GM12878 (cell line): ENCODE measurements around the gene IPO8. TPM values are rescaled to one million over a fixed set of nuclear protein-coding genes. Genes with fewer than 3 reads are reported as not detected.

Experiments used
- ATAC-seq: fragments of 200-7000 bp; cut with Tn5 transposase; 3 replicates; pipeline ENCODE4 v1.9.1; 2020; ENCODE audit warnings: mild to moderate bottlenecking, moderate library complexity
- Bru-seq: library from RNA; stranded (reverse); fragments of 400-500 nt; gene quantifications from one replicate; lab custom pipeline; 2021; lab: Mats Ljungman, UMichigan
- BruChase-seq, 2 experiments: library from RNA; stranded (reverse); fragments of 400-500 nt; gene quantifications; one replicate each; lab custom pipeline; 2021; lab: Mats Ljungman, UMichigan
- BruUV-seq: library from RNA; stranded (reverse); fragments of 400-500 nt; replicated peaks from 2 replicates; lab custom pipeline; 2021; lab: Mats Ljungman, UMichigan
- CTCF ChIA-PET: fragments of 300-600 bp; sonication (Branson Sonifier 250); formaldehyde crosslinking; extraction: SDS; loops from one replicate; lab custom pipeline; 2021; ENCODE audit warnings: inconsistent platforms; lab: Yijun Ruan, JAX
- POLR2A ChIA-PET: fragments of 350-600 bp; formaldehyde crosslinking; extraction: SDS; loops from one replicate; lab custom pipeline; 2021; ENCODE audit warnings: inconsistent platforms; lab: Charles Lee
- RAD21 ChIA-PET: fragments of 300-600 bp; sonication (Branson Sonifier 250); formaldehyde crosslinking; loops from one replicate; lab custom pipeline; 2023; ENCODE audit warnings: antibody characterized with exemption; ENCODE audit not compliant: unreplicated experiment; lab: Charles Lee
- SMC1A ChIA-PET: fragments of 300-600 bp; sonication (Branson Sonifier 250); formaldehyde crosslinking; loops from one replicate; lab custom pipeline; 2023; ENCODE audit not compliant: unreplicated experiment, uncharacterized antibody; lab: Charles Lee
- DNase-seq: peaks from one replicate; pipeline ENCODE4 v3.0.0-alpha.2; 2011; ENCODE audit warnings: low read depth, low spot score
- FAIRE-seq: peaks from 3 replicates; lab custom pipeline; 2011; peaks lifted over from hg19 to GRCh38; lab: Jason Lieb, UNC
- H2AFZ ChIP-seq: 2 replicates; pipeline ENCODE4 v1.6.0; 2011; ENCODE audit warnings: low read depth, low read length, control low read depth; ENCODE audit not compliant: control insufficient read depth
- H3K27ac ChIP-seq: 2 replicates; pipeline ENCODE4 v1.5.1; 2011; ENCODE audit warnings: control low read depth; ENCODE audit not compliant: control insufficient read depth, insufficient read depth
- H3K27me3 ChIP-seq, 2 experiments: replicated peaks in 1 of 2; 2 replicates each; pipeline versions ENCODE4 v1.6.0 to v1.6.1; 2011; ENCODE audit warnings: low read length in 1 of 2; ENCODE audit not compliant: control insufficient read depth in 2 of 2, insufficient read depth in 2 of 2
- H3K36me3 ChIP-seq, 2 experiments: 2 replicates each; pipeline ENCODE4 v1.5.1; 2011; ENCODE audit warnings: low read length in 1 of 2; ENCODE audit not compliant: control insufficient read depth in 2 of 2, insufficient read depth in 2 of 2
- H3K4me1 ChIP-seq: 2 replicates; pipeline ENCODE4 v1.6.1; 2011; ENCODE audit warnings: mild to moderate bottlenecking, low read length, moderate library complexity, mixed read lengths; ENCODE audit not compliant: control insufficient read depth, insufficient read depth
- H3K4me2 ChIP-seq: 2 replicates; pipeline ENCODE4 v1.6.0; 2011; ENCODE audit warnings: control low read depth; ENCODE audit not compliant: control insufficient read depth, insufficient read depth
- H3K4me3 ChIP-seq: fragments of 200-600 bp; sonication (generic); 2 replicates; pipeline ENCODE4 v1.5.1; 2016
- H3K79me2 ChIP-seq: 2 replicates; pipeline ENCODE4 v1.6.0; 2011; ENCODE audit warnings: low read length; ENCODE audit not compliant: control insufficient read depth, insufficient read depth
- H3K9ac ChIP-seq: 2 replicates; pipeline ENCODE4 v1.8.0; 2011; ENCODE audit warnings: low read length, control low read depth, mixed read lengths; ENCODE audit not compliant: control insufficient read depth, insufficient read depth
- H3K9me3 ChIP-seq: replicated peaks from 3 replicates; pipeline ENCODE4 v1.5.1; 2011; ENCODE audit warnings: mild to moderate bottlenecking, low read length; ENCODE audit not compliant: control insufficient read depth, insufficient read depth
- H4K20me1 ChIP-seq: 2 replicates; pipeline ENCODE4 v1.6.0; 2011; ENCODE audit not compliant: control insufficient read depth, insufficient read depth
- ATF7 ChIP-seq: fragments of 450-650 bp; IDR thresholded peaks from 2 replicates; pipeline ENCODE4 v1.6.1; 2016; ENCODE audit warnings: low read depth, mild to moderate bottlenecking
- CBFB ChIP-seq: IDR thresholded peaks from 2 replicates; pipeline ENCODE4 v1.6.1; 2016; ENCODE audit warnings: antibody characterized with exemption, low read depth
- EED ChIP-seq: sonication (generic); IDR thresholded peaks from 2 replicates; pipeline ENCODE4 v1.6.1; 2016; ENCODE audit warnings: antibody characterized with exemption, low read depth
- MEF2A ChIP-seq: IDR thresholded peaks from 2 replicates; pipeline ENCODE4 v1.6.1; 2011; ENCODE audit warnings: low read depth, mild to moderate bottlenecking, low read length, moderate library complexity; ENCODE audit not compliant: insufficient read depth
- NFXL1 ChIP-seq: fragments of 450-650 bp; IDR thresholded peaks from 2 replicates; pipeline ENCODE4 v1.6.1; 2017; ENCODE audit warnings: antibody characterized with exemption, mild to moderate bottlenecking, borderline replicate concordance
- POLR2AphosphoS2 ChIP-seq: IDR thresholded peaks from 2 replicates; pipeline ENCODE4 v1.6.1; 2011; ENCODE audit warnings: low read depth, mild to moderate bottlenecking, low read length, improper control_type of control experiment, moderate library complexity
- SREBF2 ChIP-seq: IDR thresholded peaks from 2 replicates; pipeline ENCODE4 v1.6.1; 2012; ENCODE audit warnings: mild to moderate bottlenecking, low read length
- SRF ChIP-seq, 2 experiments: IDR thresholded peaks; 2 replicates each; pipeline ENCODE4 v1.6.1; 2011; ENCODE audit warnings: low read depth in 2 of 2, low read length in 2 of 2, mild to moderate bottlenecking in 1 of 2, moderate library complexity in 1 of 2
- STAT3 ChIP-seq: IDR thresholded peaks from 2 replicates; pipeline ENCODE4 v1.6.1; 2011; ENCODE audit warnings: low read depth, low read length, improper control_type of control experiment
- YY1 ChIP-seq: IDR thresholded peaks from 2 replicates; pipeline ENCODE4 v1.6.1; 2011; ENCODE audit warnings: low read depth, mild to moderate bottlenecking, low read length
- WGBS: methylation state at CpG from one replicate; pipeline ENCODE4 v1.1.6; 2016; ENCODE audit warnings: low lambda C conversion rate; ENCODE audit not compliant: insufficient replicate concordance, insufficient coverage; ENCODE audit errors: missing lambda C conversion rate; 5-methylcytosine and 5-hydroxymethylcytosine counted together
- in situ Hi-C: fragments of 300-500 bp; cut with MboI; formaldehyde crosslinking; loops from 9 replicates; pipeline ENCODE4 v1.14.3; 2018; ENCODE audit warnings: mixed read lengths
- intact Hi-C: fragments of 100-400 bp; cut with micrococcal nuclease; formaldehyde crosslinking; loops from one replicate; pipeline ENCODE4 v1.14.2; 2022; ENCODE audit not compliant: unreplicated experiment
- long read RNA-seq, 2 experiments: library from polyadenylated mRNA; unstranded; transcript quantifications; one replicate each; pipeline ENCODE4 v2.0.0, GENCODE V29; 2019 to 2020
- polyA minus RNA-seq, 3 experiments: library from RNA; depleted of rRNA, polyadenylated mRNA; stranded (reverse); fragments of >200 nt; gene quantifications; 2 replicates each; pipeline ENCODE4 v1.2.3, GENCODE V29; 2011
- polyA plus RNA-seq, 11 experiments: library from polyadenylated mRNA; depleted of rRNA in 4 of 11; unstranded in 6 of 11; stranded (reverse) in 5 of 11; fragments of >200 nt; fragmentation: Nextera tagmentation in 4 of 11; fragmentation: Illumina TruSeq in 1 of 11; extraction: Ambion mirVana in 4 of 11; extraction: Trizol in 1 of 11; gene quantifications; 1 replicate in 1 of 11; 2 replicates in 10 of 11; pipeline versions ENCODE4 v1.2.1 to v1.2.3, GENCODE V29; 2011 to 2016; ENCODE audit warnings: inconsistent platforms in 2 of 11, missing spikeins in 2 of 11, low read depth in 1 of 11
- total RNA-seq, 4 experiments: library from RNA; depleted of rRNA in 3 of 4; stranded (reverse); fragments of >200 nt in 3 of 4; fragmentation: Illumina TruSeq in 1 of 4; extraction: Trizol in 1 of 4; gene quantifications; 2 replicates each; pipeline versions ENCODE4 v1.2.1 to v1.2.3, GENCODE V29; 2013 to 2021
- TF ChIP-seq, protein P1 (sequence below): IDR thresholded peaks from 2 replicates; pipeline ENCODE4 v1.6.1; 2012; ENCODE audit warnings: low read depth, low read length, improper control_type of control experiment
- TF ChIP-seq, protein P2 (sequence below), 3 experiments: IDR thresholded peaks in 2 of 3; conservative IDR thresholded peaks in 1 of 3; 2 replicates each; pipeline ENCODE4 v1.5.1; 2011; ENCODE audit warnings: low read depth in 3 of 3, low read length in 3 of 3, mild to moderate bottlenecking in 3 of 3, control low read depth in 2 of 3, moderate library complexity in 2 of 3, inconsistent platforms in 1 of 3, mixed read lengths in 1 of 3; ENCODE audit not compliant: control insufficient read depth in 2 of 3, insufficient read depth in 1 of 3; ENCODE audit errors: extremely low read depth in 1 of 3

IPO8 gene
- total RNA-seq (2013; cell fraction: nucleolus; rRNA removed) = 52.7 and 64.5 TPM in 2 replicates
- total RNA-seq (2014; rRNA removed) (16.0 and 16.2 TPM in 2 replicates), total RNA-seq (2014; rRNA removed; fragmentation: Illumina TruSeq; extraction: Trizol) (31.3 and 33.1 TPM in 2 replicates), total RNA-seq (2021) (38.5 and 42.2 TPM in 2 replicates), polyA plus RNA-seq (2011; rRNA removed) (13.8 and 20.9 TPM in 2 replicates), polyA plus RNA-seq (2014; fragmentation: Illumina TruSeq; extraction: Trizol) (29.8 and 34.9 TPM in 2 replicates), polyA plus RNA-seq (2014; fragmentation: Nextera tagmentation; extraction: Ambion mirVana) (10 to 100 TPM in 1 of 2 experiments, 1 to 10 TPM in 1; 6.9 to 10.2 TPM), polyA plus RNA-seq (2014; rRNA removed) (16.9 and 19.8 TPM in 2 replicates), polyA plus RNA-seq (2016; fragmentation: Nextera tagmentation; extraction: Ambion mirVana) (10 to 100 TPM; 13.5 to 14.2 TPM), polyA minus RNA-seq (2011; rRNA and poly(A)+ RNA removed) (22.0 and 52.3 TPM in 2 replicates), Bru-seq, nascent RNA (percentile 76 among the genes with signal in this experiment), BruChase-seq, experiment 1, labeled RNA remaining after a 6-hour chase (percentile 81 among the genes with signal in this experiment), BruChase-seq, experiment 2, labeled RNA remaining after a 2-hour chase (percentile 82 among the genes with signal in this experiment)
- 12.5 TPM for polyA plus RNA-seq (2011; ENCODE audit: low read depth)
- polyA plus RNA-seq (2011; cell fraction: cytosol; rRNA removed) = 7.8 and 11.4 TPM in 2 replicates
- 11.8 and 14.0 TPM in 2 replicates for polyA plus RNA-seq (2011; cell fraction: nucleus; rRNA removed)
- 16.1 and 18.8 TPM in 2 replicates for polyA plus RNA-seq (2012)
- 12.2 and 17.5 TPM in 2 replicates for polyA minus RNA-seq (2011; cell fraction: cytosol; rRNA and poly(A)+ RNA removed)
- polyA minus RNA-seq (2011; cell fraction: nucleus; rRNA and poly(A)+ RNA removed) = 17.8 and 29.1 TPM in 2 replicates
- long read RNA-seq, experiment 1, full-length matches to known transcripts = 1 of 4 reads
- long read RNA-seq, experiment 1, partial matches to known transcripts = 2 of 4 reads
- long read RNA-seq, experiment 1, other reads (novel, unspliced or antisense) = 1 of 4 reads
- long read RNA-seq, experiment 2, full-length matches to known transcripts = 1 of 16 reads
- long read RNA-seq, experiment 2, partial matches to known transcripts = 14 of 16 reads
- long read RNA-seq, experiment 2, other reads (novel, unspliced or antisense) = 1 of 16 reads

- TSS peak; percentile 83 for BruUV-seq
- peaks cover 29% of the 10 kb centered on the region for H3K79me2 ChIP-seq
- H3K4me2 ChIP-seq = peak within 1 kb of the TSS; percentile 48
- H4K20me1 ChIP-seq = no peaks in the 10 kb centered on the region
- ATAC-seq = peak; percentile 85
- peak within 1 kb of the TSS; percentile 83 for H3K4me3 ChIP-seq
- intact Hi-C loops = loop anchor here (2.0 kb wide), 1 partner anchor 59 kb away; the partner anchor contains the start of gene CAPRIN2
- FAIRE-seq = peak; percentile 80
- peak within 1 kb of the TSS; percentile 72 for H3K9ac ChIP-seq
- WGBS = 1% methylated on average over 71 of the region's 71 CpGs
- ChIA-PET CTCF (interaction anchor here (0.6 to 1.8 kb wide), 15 partner anchors 8 to 1325 kb away, joined by 3 to 7 read pairs (median 4); no protein-coding TSS in a partner anchor), POLR2A (interaction anchor here (1.0 to 1.4 kb wide), 3 partner anchors 11 to 59 kb away, joined by 3 read pairs; no protein-coding TSS in a partner anchor), SMC1A (interaction anchor here (1.1 to 2.2 kb wide), 3 partner anchors 11 to 59 kb away, joined by 4 to 7 read pairs (median 5); no protein-coding TSS in a partner anchor), RAD21 (interaction anchor here (0.7 to 1.3 kb wide), 4 partner anchors 58 to 1315 kb away, joined by 3 to 8 read pairs (median 3); partner anchors contain the start of gene ERGIC2)
- H3K9me3 ChIP-seq = no peaks in the 10 kb centered on the region
- H3K36me3 ChIP-seq = no peaks in the 10 kb centered on the region
- no peaks in the 10 kb centered on the region for H3K27me3 ChIP-seq
- peaks cover 8% of the 10 kb centered on the region for H3K4me1 ChIP-seq
- H3K27ac ChIP-seq = peak within 1 kb of the TSS; percentile 70
- H2AFZ ChIP-seq = peak within 1 kb of the TSS; percentile 87
- in situ Hi-C loops = no loop called here
- DNase-seq = peak; percentile 35
- no peak for TF ChIP-seq SREBF2
- peak in 1 of 2 experiments; percentile 36; a peak in 1 of 4 replicates for TF ChIP-seq SRF (IDR thresholded peaks at IDR 0.05; ENCODE audit: low read depth in 2 of 2, low read length in 2 of 2)
- no peak for TF ChIP-seq STAT3
- peak; percentile 100 for TF ChIP-seq YY1
- peak; percentile 39; the same call in 1 of the 2 replicates for TF ChIP-seq ATF7
- TF ChIP-seq, protein P1, sequence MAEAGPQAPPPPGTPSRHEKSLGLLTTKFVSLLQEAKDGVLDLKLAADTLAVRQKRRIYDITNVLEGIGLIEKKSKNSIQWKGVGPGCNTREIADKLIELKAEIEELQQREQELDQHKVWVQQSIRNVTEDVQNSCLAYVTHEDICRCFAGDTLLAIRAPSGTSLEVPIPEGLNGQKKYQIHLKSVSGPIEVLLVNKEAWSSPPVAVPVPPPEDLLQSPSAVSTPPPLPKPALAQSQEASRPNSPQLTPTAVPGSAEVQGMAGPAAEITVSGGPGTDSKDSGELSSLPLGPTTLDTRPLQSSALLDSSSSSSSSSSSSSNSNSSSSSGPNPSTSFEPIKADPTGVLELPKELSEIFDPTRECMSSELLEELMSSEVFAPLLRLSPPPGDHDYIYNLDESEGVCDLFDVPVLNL = peak; percentile 54; the same call in 1 of the 2 replicates
- TF ChIP-seq CBFB = peak; percentile 54; the same call in 1 of the 2 replicates
- TF ChIP-seq NFXL1 = no peak
- peak; percentile 45 for TF ChIP-seq EED
- no peak; the same call in 1 of the 2 replicates for TF ChIP-seq POLR2AphosphoS2
- no peak for TF ChIP-seq MEF2A
- TF ChIP-seq, protein P2, sequence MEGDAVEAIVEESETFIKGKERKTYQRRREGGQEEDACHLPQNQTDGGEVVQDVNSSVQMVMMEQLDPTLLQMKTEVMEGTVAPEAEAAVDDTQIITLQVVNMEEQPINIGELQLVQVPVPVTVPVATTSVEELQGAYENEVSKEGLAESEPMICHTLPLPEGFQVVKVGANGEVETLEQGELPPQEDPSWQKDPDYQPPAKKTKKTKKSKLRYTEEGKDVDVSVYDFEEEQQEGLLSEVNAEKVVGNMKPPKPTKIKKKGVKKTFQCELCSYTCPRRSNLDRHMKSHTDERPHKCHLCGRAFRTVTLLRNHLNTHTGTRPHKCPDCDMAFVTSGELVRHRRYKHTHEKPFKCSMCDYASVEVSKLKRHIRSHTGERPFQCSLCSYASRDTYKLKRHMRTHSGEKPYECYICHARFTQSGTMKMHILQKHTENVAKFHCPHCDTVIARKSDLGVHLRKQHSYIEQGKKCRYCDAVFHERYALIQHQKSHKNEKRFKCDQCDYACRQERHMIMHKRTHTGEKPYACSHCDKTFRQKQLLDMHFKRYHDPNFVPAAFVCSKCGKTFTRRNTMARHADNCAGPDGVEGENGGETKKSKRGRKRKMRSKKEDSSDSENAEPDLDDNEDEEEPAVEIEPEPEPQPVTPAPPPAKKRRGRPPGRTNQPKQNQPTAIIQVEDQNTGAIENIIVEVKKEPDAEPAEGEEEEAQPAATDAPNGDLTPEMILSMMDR (IDR thresholded peaks at IDR 0.05 in 2 of 3, conservative IDR thresholded peaks at IDR 0.05 in 1 of 3; ENCODE audit: control insufficient read depth in 2 of 3, extremely low read depth in 1 of 3, insufficient read depth in 1 of 3, low read depth in 3 of 3, low read length in 3 of 3) = peak in 2 of 3 experiments; percentile 18 to 49; a peak in 2 of 6 replicates
Measured at GRCh38 chr12:30695199-30696102, at the start of gene IPO8. IPO8 (minus strand) TSS chr12:30695869; CDS start chr12:30695647, 222 bp downstream.
